Subcutaneous adipose tissue (tissue), 4 donors: ENCODE measurements around the gene MPHOSPH10. TPM values are rescaled to one million over a fixed set of nuclear protein-coding genes. Genes with fewer than 3 reads are reported as not detected.

Experiments used
- CTCF ChIP-seq: fragments of 450-650 bp; IDR thresholded peaks from one replicate; pipeline ENCODE4 v1.5.1; 2016; ENCODE audit warnings: low read depth, mild to moderate bottlenecking, control low read depth, antibody characterized with exemption, moderate library complexity
- total RNA-seq, 4 donors: library from RNA; depleted of rRNA; stranded (reverse); fragments of >200 nt; gene quantifications; one replicate each; pipeline ENCODE4 v1.1.0, GENCODE V29; 2016

Gene MPHOSPH10, protein sequence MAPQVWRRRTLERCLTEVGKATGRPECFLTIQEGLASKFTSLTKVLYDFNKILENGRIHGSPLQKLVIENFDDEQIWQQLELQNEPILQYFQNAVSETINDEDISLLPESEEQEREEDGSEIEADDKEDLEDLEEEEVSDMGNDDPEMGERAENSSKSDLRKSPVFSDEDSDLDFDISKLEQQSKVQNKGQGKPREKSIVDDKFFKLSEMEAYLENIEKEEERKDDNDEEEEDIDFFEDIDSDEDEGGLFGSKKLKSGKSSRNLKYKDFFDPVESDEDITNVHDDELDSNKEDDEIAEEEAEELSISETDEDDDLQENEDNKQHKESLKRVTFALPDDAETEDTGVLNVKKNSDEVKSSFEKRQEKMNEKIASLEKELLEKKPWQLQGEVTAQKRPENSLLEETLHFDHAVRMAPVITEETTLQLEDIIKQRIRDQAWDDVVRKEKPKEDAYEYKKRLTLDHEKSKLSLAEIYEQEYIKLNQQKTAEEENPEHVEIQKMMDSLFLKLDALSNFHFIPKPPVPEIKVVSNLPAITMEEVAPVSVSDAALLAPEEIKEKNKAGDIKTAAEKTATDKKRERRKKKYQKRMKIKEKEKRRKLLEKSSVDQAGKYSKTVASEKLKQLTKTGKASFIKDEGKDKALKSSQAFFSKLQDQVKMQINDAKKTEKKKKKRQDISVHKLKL
- 10 to 100 TPM; 16.1 to 31.6 (median 23.5) TPM for total RNA-seq

- TF ChIP-seq CTCF = no peak
Observed at GRCh38 chr2:71130152-71130904, at the start of gene MPHOSPH10, which contains the start of gene MCEE. TSS of gene MPHOSPH10 (plus strand) at chr2:71130634. CDS start at chr2:71130666, 32 bp downstream. TSS of gene MCEE (minus strand) at chr2:71130229. CDS start at chr2:71130219, 10 bp downstream.

- TF ChIP-seq CTCF = no peak
Observed at GRCh38 chr2:71082402-71083252, 47.8 kb upstream of the MPHOSPH10 start.

DNA sequence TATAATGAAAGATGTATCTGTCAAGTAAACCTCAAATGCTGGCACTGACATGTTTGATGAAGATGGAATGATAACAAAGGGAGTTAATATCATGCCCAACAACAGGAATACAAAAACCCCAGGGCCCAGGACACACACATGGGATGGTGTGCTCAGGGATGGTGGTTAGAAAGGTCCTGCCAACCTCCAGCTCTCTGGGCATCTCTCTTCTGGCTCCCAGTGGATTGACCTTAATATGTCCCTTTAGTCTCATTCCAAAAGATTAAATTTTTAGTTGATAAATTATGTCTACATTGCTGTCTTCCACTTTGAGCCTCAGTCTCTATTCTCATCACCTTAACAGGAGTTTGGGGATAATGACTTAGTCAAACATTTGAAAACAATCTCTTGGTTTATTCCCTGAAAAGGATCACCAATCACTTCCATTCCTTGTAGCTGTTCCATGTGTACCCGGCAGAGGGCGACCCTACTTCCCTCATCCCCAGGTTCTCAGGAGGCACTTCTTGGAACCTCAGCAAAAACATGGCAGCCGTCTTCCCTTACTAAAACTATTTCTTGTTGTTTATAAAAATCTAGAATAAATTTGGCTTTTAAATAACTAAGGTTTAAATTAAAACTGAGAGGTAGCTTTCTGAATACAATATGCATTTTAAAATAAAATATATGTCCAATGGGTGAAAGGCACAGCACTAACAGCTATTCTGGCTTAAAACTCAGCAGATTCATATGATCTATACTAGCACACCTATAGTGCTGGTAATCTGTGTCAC, 30.1 kb upstream of the MPHOSPH10 start:
- TF ChIP-seq CTCF = no peak

- no peak for TF ChIP-seq CTCF
Observed at GRCh38 chr2:71101656-71102055, 28.8 kb upstream of the MPHOSPH10 start.

- TF ChIP-seq CTCF = no peak
Observed at GRCh38 chr2:71102981-71103681, 27.3 kb upstream of the MPHOSPH10 start.

DNA sequence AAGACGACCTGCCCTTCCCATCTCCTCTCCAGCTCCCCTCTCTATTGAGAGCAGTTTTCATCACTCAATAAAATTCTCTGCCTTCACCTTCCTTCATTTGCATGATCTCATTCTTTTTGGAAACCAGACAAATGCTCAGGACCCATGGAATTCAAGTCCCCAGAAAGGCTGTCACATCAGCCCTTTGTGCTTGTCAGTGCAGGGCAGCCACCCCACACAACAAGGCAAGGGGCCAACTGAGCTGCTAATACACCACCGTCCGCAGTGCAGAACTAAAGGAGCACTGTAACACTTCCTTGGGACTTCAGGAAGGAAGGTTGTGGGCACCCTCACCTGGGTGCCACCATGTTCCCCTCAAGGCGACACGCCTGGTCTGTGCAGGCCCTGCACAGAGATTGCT, 26.6 kb upstream of the MPHOSPH10 start:
- no peak for TF ChIP-seq CTCF
